Astrocyte of the spinal cord (primary cell): ENCODE data around the gene CFAP157.
"Not testable (repeated sequence)": the region's sequence is repeated elsewhere in the genome, so short reads cannot be mapped to it uniquely, and the experiment has no call there.

Experiments used
- DNase-seq: peaks from one replicate; pipeline ENCODE4 v3.0.0; 2011; ENCODE audit warnings: low read depth, low spot score
- H3K4me3 ChIP-seq: 2 replicates; pipeline ENCODE4 v1.5.1; 2011; ENCODE audit warnings: low read depth, mild to moderate bottlenecking, low read length, moderate library complexity
- in situ Hi-C: cut with HindIII; loops from 2 replicates; pipeline ENCODE4 v1.10.0; 2017; ENCODE audit warnings: low sequenced_read_pairs
- TF ChIP-seq, protein P1 (sequence below): IDR thresholded peaks from 2 replicates; pipeline ENCODE4 v1.5.1; 2012; ENCODE audit warnings: low read depth, mild to moderate bottlenecking, low read length, inconsistent platforms

The CFAP157 gene

DNA sequence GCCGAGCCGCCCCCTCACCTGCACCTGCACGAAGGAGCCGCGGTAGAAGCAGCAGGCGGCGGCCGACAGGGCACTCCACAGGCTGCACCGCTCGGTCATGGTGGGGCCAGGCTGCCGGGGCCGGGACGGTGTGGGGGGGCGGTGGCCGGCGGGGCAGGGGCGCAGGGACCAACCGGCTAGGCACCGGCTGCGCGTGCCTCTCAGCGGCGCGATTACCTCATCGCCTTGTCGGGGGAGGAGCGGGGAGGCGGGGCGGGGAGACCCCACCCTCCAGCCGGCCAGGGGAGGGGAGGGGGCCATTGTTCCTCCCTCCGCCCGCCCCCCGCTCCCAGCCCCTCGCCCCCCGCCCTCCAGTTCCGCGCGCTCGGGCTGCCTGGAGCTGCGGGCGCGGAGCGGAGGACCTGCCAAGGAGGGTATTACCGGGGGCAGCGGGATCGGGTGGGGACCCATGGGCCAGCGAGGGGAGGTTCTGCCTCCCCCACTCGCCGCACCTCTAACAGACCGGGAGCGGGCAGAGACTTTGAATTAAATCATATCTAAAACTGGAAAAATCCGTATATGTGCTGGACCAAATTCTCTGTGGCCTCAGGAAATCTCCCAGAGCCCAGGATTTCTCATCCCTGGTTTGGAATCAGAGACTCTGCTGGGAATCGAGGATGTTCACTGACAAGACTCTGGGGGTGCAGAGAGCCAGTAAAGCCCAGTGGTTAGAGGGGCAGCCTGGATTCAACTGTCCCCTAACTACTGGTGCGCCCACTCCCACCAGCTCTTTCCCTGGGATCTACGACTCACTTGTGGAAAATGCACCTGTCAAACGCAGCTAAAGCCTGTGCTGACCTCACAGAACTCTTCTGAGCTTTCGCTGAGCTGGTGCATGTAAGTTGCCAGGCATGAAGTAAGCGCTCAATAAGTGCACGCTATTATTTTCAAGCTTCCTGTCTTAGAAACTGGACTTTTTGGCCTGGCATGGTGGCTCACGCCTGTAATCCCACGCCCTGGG is 48.6 kb downstream of the CFAP157 start:
- in situ Hi-C loops, result no loop called here
- DNase-seq, result no peak
- TF ChIP-seq, protein P1, sequence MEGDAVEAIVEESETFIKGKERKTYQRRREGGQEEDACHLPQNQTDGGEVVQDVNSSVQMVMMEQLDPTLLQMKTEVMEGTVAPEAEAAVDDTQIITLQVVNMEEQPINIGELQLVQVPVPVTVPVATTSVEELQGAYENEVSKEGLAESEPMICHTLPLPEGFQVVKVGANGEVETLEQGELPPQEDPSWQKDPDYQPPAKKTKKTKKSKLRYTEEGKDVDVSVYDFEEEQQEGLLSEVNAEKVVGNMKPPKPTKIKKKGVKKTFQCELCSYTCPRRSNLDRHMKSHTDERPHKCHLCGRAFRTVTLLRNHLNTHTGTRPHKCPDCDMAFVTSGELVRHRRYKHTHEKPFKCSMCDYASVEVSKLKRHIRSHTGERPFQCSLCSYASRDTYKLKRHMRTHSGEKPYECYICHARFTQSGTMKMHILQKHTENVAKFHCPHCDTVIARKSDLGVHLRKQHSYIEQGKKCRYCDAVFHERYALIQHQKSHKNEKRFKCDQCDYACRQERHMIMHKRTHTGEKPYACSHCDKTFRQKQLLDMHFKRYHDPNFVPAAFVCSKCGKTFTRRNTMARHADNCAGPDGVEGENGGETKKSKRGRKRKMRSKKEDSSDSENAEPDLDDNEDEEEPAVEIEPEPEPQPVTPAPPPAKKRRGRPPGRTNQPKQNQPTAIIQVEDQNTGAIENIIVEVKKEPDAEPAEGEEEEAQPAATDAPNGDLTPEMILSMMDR, result no peak
- H3K4me3 ChIP-seq, result no peak overlapping the region

DNA sequence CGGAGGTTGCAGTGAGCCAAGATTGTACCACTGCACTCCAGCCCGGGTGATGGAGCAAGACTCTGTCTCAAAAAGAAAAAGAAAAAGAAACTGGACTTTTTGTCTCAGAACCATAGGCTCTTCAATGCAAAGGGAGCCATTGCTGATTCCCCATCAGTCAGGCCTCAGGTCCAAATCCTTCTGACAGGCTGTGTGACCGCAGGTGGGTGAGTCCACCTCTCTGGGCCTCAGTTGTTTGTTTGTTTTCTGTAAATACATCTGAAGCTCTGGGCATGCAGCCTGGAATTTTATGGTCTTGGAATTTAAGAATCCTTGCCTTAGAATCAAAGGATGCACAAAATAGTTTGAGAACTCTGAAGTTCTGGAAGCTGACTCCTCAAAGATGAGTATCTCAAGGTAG is 49.4 kb downstream of the CFAP157 start:
- in situ Hi-C loops, result no loop called here
- DNase-seq, result no peak
- H3K4me3 ChIP-seq, result no peak overlapping the region
- TF ChIP-seq, protein P1, result no peak

DNA sequence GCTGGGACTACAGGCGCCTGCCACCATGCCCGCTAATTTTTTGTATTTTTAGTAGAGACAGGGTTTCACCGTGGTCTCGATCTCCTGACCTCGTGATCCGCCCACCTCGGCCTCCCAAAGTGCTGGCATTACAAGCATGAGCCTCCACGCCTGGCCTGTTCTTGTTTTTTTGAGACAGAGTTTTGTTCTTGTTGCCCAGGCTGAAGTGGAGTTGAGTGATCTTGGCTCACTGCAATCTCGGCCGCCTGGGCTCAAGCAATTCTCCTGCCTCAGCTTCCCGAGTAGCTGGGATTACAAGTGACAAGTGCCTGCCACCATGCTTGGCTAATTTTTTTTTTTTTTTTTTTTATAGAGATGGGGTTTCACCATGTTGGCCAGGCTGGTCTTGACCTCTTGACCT is 50.0 kb downstream of the CFAP157 start:
- H3K4me3 ChIP-seq, DNase-seq, in situ Hi-C loops: not testable (repeated sequence)

DNA sequence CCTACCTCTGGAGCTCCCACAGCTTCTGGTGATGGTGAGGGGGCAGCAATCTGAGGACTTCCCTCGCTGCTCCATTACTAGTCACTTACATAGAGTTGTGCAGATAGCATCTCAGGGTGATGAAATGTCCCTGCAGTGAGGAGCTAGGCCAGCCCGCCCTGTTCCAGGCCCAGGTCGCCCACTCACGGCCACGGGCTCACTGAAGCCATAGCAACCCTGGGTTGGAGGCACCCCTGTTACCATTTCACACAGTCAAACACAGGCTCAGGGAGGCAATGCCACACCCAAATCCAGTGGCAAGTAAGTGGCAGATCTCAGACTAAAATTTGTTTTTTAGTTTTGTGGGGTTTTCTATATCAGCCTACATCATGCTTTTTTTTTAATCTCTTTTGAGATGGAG is 52.1 kb downstream of the CFAP157 start:
- TF ChIP-seq, protein P1, result no peak
- no peak for DNase-seq
- in situ Hi-C loops, result no loop called here
- H3K4me3 ChIP-seq, result no peak overlapping the region

DNA sequence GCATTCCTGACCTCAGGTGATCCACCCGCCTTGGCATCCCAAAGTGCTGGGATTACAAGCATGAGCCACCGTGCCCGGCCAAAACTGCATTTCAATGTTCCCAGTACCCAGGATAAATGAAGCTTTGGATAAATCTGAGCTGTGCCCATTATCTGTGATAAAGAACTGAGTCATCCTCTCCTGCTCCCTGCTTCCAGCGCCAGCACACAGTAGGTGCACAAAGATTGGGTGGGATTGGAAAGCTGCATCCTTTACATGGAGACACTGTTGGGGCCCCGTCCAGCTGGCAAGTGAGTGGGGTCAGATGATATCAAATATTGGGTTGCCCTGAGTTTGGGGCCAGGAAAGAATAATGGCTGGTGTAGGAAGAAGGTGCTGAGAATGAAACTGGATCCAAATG is 54.3 kb downstream of the CFAP157 start:
- TF ChIP-seq, protein P1, result no peak
- in situ Hi-C loops, result no loop called here
- H3K4me3 ChIP-seq, result no peak overlapping the region
- no peak for DNase-seq

DNA sequence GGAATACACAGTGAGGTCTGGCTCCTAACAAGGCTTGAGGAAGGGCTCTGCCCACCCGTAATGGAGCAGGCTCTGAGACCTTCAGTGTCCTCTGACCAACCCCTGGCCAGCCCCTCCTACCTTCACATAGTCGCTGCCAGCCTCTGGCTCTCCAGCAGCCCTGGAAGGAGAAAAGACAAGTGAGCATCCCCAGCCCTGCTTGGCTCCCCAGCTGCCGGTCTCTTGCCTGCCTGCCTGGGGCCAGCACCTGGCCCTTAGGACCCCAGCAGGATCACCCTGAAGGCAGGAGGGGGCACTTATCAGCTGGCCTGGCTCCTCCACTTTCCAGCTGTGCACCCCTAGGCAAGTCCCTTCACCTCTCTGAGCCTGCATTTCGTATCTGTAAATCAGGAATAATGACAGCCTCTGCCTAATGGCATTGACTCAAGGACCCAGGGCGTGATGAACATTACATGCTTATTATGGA is 54.7 kb downstream of the CFAP157 start:
- in situ Hi-C loops, result no loop called here
- TF ChIP-seq, protein P1, result no peak
- H3K4me3 ChIP-seq, result no peak overlapping the region
- DNase-seq, result no peak

DNA sequence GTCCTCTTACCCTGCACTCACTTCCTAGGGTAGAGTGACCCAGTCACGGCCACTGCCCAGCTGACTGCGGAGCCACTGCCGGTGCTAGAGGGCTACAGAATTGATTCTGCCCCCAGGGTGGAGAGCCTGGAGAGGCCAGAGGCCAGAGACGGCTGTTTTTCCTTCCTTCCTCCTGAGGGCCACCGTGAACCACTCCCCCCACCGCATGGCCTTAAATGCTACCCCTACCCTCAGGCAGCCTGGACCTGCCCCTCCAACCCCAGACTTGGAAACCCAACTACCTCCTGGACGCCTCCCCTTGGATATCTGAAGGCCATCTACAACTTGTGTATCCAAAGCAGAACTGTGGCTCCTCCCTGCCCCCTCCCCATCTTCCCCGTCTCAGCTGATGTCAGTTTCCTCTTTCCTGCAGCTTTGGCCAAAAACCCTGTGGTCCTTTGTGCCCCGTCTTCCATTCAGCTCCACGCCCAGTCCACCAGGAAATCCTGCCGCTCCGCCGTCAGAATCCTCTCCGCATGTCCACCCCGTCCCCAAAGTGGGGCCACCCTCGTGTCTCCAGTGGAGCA is 55.4 kb downstream of the CFAP157 start:
- TF ChIP-seq, protein P1, result no peak
- no peak for DNase-seq
- H3K4me3 ChIP-seq, result no peak overlapping the region
- in situ Hi-C loops, result no loop called here
